H1 (cell line): Measurements from ENCODE around the gene PPP1R13B. TPM values are rescaled to one million over a fixed set of nuclear protein-coding genes. Genes with fewer than 3 reads are reported as not detected.

Experiments used
- CTCF ChIA-PET: fragments of 300-600 bp; sonication (Branson Sonifier 250); formaldehyde crosslinking; loops from one replicate; lab custom pipeline; 2021; ENCODE audit not compliant: partially characterized antibody; lab: Charles Lee
- POLR2A ChIA-PET: fragments of 300-600 bp; sonication (Branson Sonifier 250); formaldehyde crosslinking; loops from one replicate; lab custom pipeline; 2021; ENCODE audit warnings: inconsistent platforms; ENCODE audit not compliant: partially characterized antibody; lab: Charles Lee
- DNase-seq, 2 experiments: peaks; one replicate each; pipeline versions ENCODE4 v3.0.0 to v3.0.0-alpha.2; 2010 to 2022; ENCODE audit warnings: low spot score in 2 of 2, low read depth in 1 of 2, mixed read lengths in 1 of 2
- FAIRE-seq: peaks from 2 replicates; lab custom pipeline; 2011; peaks lifted over from hg19 to GRCh38; lab: Jason Lieb, UNC
- H2AFZ ChIP-seq: 2 replicates; pipeline ENCODE4 v1.8.1; 2012; ENCODE audit warnings: low read length, inconsistent platforms
- H2AK5ac ChIP-seq: 2 replicates; pipeline ENCODE4 v1.6.1; 2013; ENCODE audit warnings: low read depth, low read length
- H2BK120ac ChIP-seq: replicated peaks from 2 replicates; pipeline ENCODE3; 2013; ENCODE audit warnings: low read depth, low read length, inconsistent platforms
- H2BK12ac ChIP-seq: 2 replicates; pipeline ENCODE4 v1.6.1; 2013; ENCODE audit warnings: low read depth, low read length
- H2BK15ac ChIP-seq: 2 replicates; pipeline ENCODE4 v1.6.1; 2013; ENCODE audit warnings: low read length
- H2BK20ac ChIP-seq: 2 replicates; pipeline ENCODE4 v1.6.1; 2013; ENCODE audit warnings: low read length
- H2BK5ac ChIP-seq: 2 replicates; pipeline ENCODE4 v1.6.1; 2013; ENCODE audit warnings: low read depth, low read length
- H3K14ac ChIP-seq: 2 replicates; pipeline ENCODE4 v1.6.1; 2013; ENCODE audit warnings: inconsistent platforms; ENCODE audit not compliant: insufficient read length
- H3K18ac ChIP-seq: 2 replicates; pipeline ENCODE4 v1.6.1; 2013; ENCODE audit warnings: low read length; ENCODE audit errors: extremely low read depth
- H3K23ac ChIP-seq: 2 replicates; pipeline ENCODE4 v1.6.1; 2013; ENCODE audit warnings: inconsistent platforms; ENCODE audit not compliant: insufficient read length
- H3K23me2 ChIP-seq: 2 replicates; pipeline ENCODE4 v1.6.1; 2013; ENCODE audit warnings: low read depth, low read length
- H3K27ac ChIP-seq: 2 replicates; pipeline ENCODE4 v1.6.1; 2011; ENCODE audit warnings: low read depth, low read length, inconsistent platforms
- H3K27me3 ChIP-seq, 4 experiments: replicated peaks in 1 of 4; 1 replicate in 1 of 4; 2 replicates in 3 of 4; pipeline versions ENCODE4 v1.6.1 to v1.8.1; 2011 to 2013; ENCODE audit warnings: low read length in 3 of 4, mild to moderate bottlenecking in 3 of 4, inconsistent platforms in 2 of 4, mixed read lengths in 2 of 4, moderate library complexity in 1 of 4; ENCODE audit not compliant: control insufficient read depth in 3 of 4, insufficient read depth in 3 of 4; ENCODE audit errors: extremely low read depth in 1 of 4
- H3K36me3 ChIP-seq, 4 experiments: 2 replicates each; pipeline versions ENCODE4 v1.6.1 to v1.8.1; 2011 to 2013; ENCODE audit warnings: mild to moderate bottlenecking in 4 of 4, low read length in 3 of 4, moderate library complexity in 2 of 4, control low read depth in 1 of 4, inconsistent platforms in 1 of 4; ENCODE audit not compliant: insufficient read depth in 4 of 4, control insufficient read depth in 2 of 4
- H3K4ac ChIP-seq: replicated peaks from 2 replicates; pipeline ENCODE3; 2013; ENCODE audit warnings: low read length, low read depth, mixed read lengths, inconsistent platforms; ENCODE audit not compliant: insufficient read length
- H3K4me1 ChIP-seq, 4 experiments: replicated peaks in 1 of 4; 1 replicate in 1 of 4; 2 replicates in 3 of 4; pipeline versions ENCODE4 v1.6.1 to v1.8.1; 2011 to 2013; ENCODE audit warnings: low read length in 3 of 4, inconsistent platforms in 2 of 4, mixed read lengths in 1 of 4; ENCODE audit not compliant: insufficient read depth in 4 of 4, control insufficient read depth in 3 of 4
- H3K4me2 ChIP-seq, 2 experiments: 2 replicates each; pipeline versions ENCODE4 v1.6.1 to v1.8.1; 2011 to 2013; ENCODE audit warnings: low read depth in 2 of 2, low read length in 2 of 2, control low read depth in 1 of 2, inconsistent platforms in 1 of 2, mild to moderate bottlenecking in 1 of 2; ENCODE audit not compliant: insufficient read depth in 1 of 2
- H3K4me3 ChIP-seq, 4 experiments: fragments of 200-600, 300-600 bp in 1 of 4; sonication (generic), shearing (Covaris generic), sonication (Bioruptor Twin) in 1 of 4; 2 replicates each; pipeline versions ENCODE4 v1.5.1 to v1.8.1; 2011 to 2016; ENCODE audit warnings: low read length in 4 of 4, low read depth in 3 of 4, control low read depth in 2 of 4, inconsistent platforms in 2 of 4, mild to moderate bottlenecking in 2 of 4, mixed read lengths in 1 of 4, moderate library complexity in 1 of 4; ENCODE audit not compliant: insufficient read depth in 2 of 4; ENCODE audit errors: extremely low read depth in 1 of 4
- H3K56ac ChIP-seq: replicated peaks from 2 replicates; pipeline ENCODE3; 2013; ENCODE audit warnings: low read depth, mild to moderate bottlenecking, mixed read lengths, low read length, inconsistent platforms; ENCODE audit not compliant: insufficient read length
- H3K79me1 ChIP-seq: 2 replicates; pipeline ENCODE4 v1.6.1; 2013; ENCODE audit warnings: low read depth, low read length, control low read depth
- H3K79me2 ChIP-seq, 2 experiments: 2 replicates each; pipeline versions ENCODE4 v1.6.1 to v1.8.1; 2012 to 2013; ENCODE audit warnings: low read length in 2 of 2, mild to moderate bottlenecking in 2 of 2, inconsistent platforms in 1 of 2; ENCODE audit not compliant: insufficient read depth in 2 of 2, control insufficient read depth in 1 of 2
- H3K9ac ChIP-seq, 4 experiments: replicated peaks in 1 of 4; 1 replicate in 1 of 4; 2 replicates in 3 of 4; pipeline versions ENCODE4 v1.6.1 to v1.8.1; 2011 to 2013; ENCODE audit warnings: low read depth in 3 of 4, low read length in 3 of 4, control low read depth in 2 of 4, mild to moderate bottlenecking in 2 of 4, moderate library complexity in 2 of 4, inconsistent platforms in 1 of 4; ENCODE audit errors: extremely low read depth in 1 of 4
- H3K9me3 ChIP-seq, 2 experiments: 2 replicates each; pipeline versions ENCODE4 v1.6.1 to v1.8.1; 2012 to 2013; ENCODE audit warnings: mild to moderate bottlenecking in 2 of 2, moderate library complexity in 2 of 2, control low read depth in 1 of 2, inconsistent platforms in 1 of 2, low read depth in 1 of 2, low read length in 1 of 2, mixed read lengths in 1 of 2; ENCODE audit not compliant: insufficient read depth in 2 of 2
- H4K20me1 ChIP-seq, 2 experiments: replicated peaks in 1 of 2; 2 replicates each; pipeline versions ENCODE3 to v1.8.1; 2011 to 2013; ENCODE audit warnings: inconsistent platforms in 2 of 2, low read length in 2 of 2, mild to moderate bottlenecking in 1 of 2; ENCODE audit not compliant: insufficient read depth in 2 of 2, control insufficient read depth in 1 of 2
- H4K5ac ChIP-seq: 2 replicates; pipeline ENCODE4 v1.6.1; 2013; ENCODE audit warnings: low read length, low read depth, mixed read lengths, inconsistent platforms; ENCODE audit not compliant: insufficient read length
- H4K8ac ChIP-seq: 2 replicates; pipeline ENCODE4 v1.8.0; 2013; ENCODE audit warnings: mild to moderate bottlenecking, moderate library complexity, low read length, inconsistent platforms; ENCODE audit not compliant: insufficient read depth; ENCODE audit errors: extremely low read depth
- H4K91ac ChIP-seq: replicated peaks from 2 replicates; pipeline ENCODE3; 2013; ENCODE audit warnings: low read length, mixed read lengths, inconsistent platforms; ENCODE audit not compliant: insufficient read length
- CBX8 ChIP-seq: fragments of 300-800, 300-1000 bp; sonication (generic); IDR thresholded peaks from 2 replicates; pipeline ENCODE4 v1.7.1; 2016; ENCODE audit warnings: low read depth, low read length, borderline replicate concordance
- CREB1 ChIP-seq: IDR thresholded peaks from 2 replicates; pipeline ENCODE4 v1.6.1; 2012; ENCODE audit warnings: inconsistent platforms
- JUN ChIP-seq: IDR thresholded peaks from 2 replicates; pipeline ENCODE4 v1.6.1; 2011; ENCODE audit warnings: low read depth, mild to moderate bottlenecking, improper control_type of control experiment, low read length
- KDM1A ChIP-seq: fragments of 200-600, 300-600 bp; sonication (generic); IDR thresholded peaks from 2 replicates; pipeline ENCODE4 v1.7.1; 2016; ENCODE audit warnings: mild to moderate bottlenecking, low read length, borderline replicate concordance
- POLR2A ChIP-seq, 2 experiments: IDR thresholded peaks; 1 replicate in 1 of 2; 2 replicates in 1 of 2; pipeline ENCODE4 v1.6.1; 2011; ENCODE audit warnings: low read depth in 2 of 2, low read length in 2 of 2, mild to moderate bottlenecking in 2 of 2; ENCODE audit errors: control extremely low read depth in 1 of 2
- POU5F1 ChIP-seq: IDR thresholded peaks from 2 replicates; pipeline ENCODE4 v1.6.1; 2011; ENCODE audit warnings: low read depth, mild to moderate bottlenecking, low read length, moderate library complexity
- SP1 ChIP-seq: IDR thresholded peaks from 2 replicates; pipeline ENCODE4 v1.6.1; 2011; ENCODE audit warnings: low read depth, low read length
- polyA plus RNA-seq, 7 experiments: library from polyadenylated mRNA; depleted of rRNA in 3 of 7; stranded (reverse) in 5 of 7; unstranded in 2 of 7; fragments of >200 nt in 5 of 7; fragments of 200-250 nt in 2 of 7; gene quantifications; 1 replicate in 5 of 7; 2 replicates in 1 of 7; 4 replicates in 1 of 7; pipeline versions ENCODE4 v1.2.1 to v1.2.3, GENCODE V29; 2011 to 2013; ENCODE audit warnings: missing spikeins in 2 of 7, mixed read lengths in 2 of 7
- total RNA-seq: library from RNA; stranded (reverse); fragmentation: NEBNext Ultra II Directional; extraction: Animal tissue kit (Norgen Biotek cat#: 25700); gene quantifications from 2 replicates; pipeline ENCODE4 v1.2.1, GENCODE V29; 2021
- TF ChIP-seq, protein P1 (sequence below): IDR thresholded peaks from 2 replicates; pipeline ENCODE4 v1.6.1; 2012; ENCODE audit warnings: low read length, inconsistent platforms
- TF ChIP-seq, protein P2 (sequence below): IDR thresholded peaks from 2 replicates; pipeline ENCODE4 v1.6.1; 2012; ENCODE audit warnings: inconsistent platforms
- TF ChIP-seq, protein P3 (sequence below): IDR thresholded peaks from 2 replicates; pipeline ENCODE4 v1.6.1; 2011; ENCODE audit warnings: low read length, improper control_type of control experiment

Gene PPP1R13B
- total and polyA plus RNA-seq, 2 of the 8 experiments (the other 6 are each of a cell fraction or from before 2014, with no cell fraction given), result 2.6 to 8.9 TPM

DNA sequence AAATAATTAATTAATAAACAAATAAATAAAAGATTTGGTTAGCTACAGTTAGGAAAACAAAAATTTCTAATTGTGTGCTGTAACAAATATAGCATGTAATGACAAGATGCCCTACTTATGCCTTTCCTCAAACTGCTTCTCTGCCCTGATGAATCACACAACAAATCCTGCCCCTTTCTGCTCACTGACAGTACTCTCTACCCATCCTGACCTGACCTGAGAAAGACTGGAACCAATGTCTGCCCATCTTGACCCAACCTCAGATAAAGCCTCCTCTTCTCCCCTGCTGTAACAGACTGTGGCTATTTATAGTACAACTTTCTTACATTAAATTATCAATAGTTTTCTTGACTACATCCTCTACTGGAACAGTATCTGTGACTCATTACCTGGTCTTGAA lies 43.7 kb downstream of the PPP1R13B start:
- Histone ChIP-seq H2BK20ac (no peak overlapping the region), H3K23ac (no peak overlapping the region), H2BK120ac (no peak overlapping the region), H3K23me2 (no peaks in the 10 kb centered on the region), H4K8ac (no peak overlapping the region), H3K9me3 (no peaks in the 10 kb centered on the region), H2BK5ac (no peak overlapping the region), H4K91ac (no peak overlapping the region)
- no peak for TF ChIP-seq CBX8
- TF ChIP-seq POLR2A (IDR thresholded peaks at IDR 0.05; ENCODE audit: control extremely low read depth in 1 of 2, low read depth in 2 of 2, low read length in 2 of 2), result no peak
- TF ChIP-seq, protein P1, sequence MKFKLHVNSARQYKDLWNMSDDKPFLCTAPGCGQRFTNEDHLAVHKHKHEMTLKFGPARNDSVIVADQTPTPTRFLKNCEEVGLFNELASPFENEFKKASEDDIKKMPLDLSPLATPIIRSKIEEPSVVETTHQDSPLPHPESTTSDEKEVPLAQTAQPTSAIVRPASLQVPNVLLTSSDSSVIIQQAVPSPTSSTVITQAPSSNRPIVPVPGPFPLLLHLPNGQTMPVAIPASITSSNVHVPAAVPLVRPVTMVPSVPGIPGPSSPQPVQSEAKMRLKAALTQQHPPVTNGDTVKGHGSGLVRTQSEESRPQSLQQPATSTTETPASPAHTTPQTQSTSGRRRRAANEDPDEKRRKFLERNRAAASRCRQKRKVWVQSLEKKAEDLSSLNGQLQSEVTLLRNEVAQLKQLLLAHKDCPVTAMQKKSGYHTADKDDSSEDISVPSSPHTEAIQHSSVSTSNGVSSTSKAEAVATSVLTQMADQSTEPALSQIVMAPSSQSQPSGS, result no peak
- no peak for TF ChIP-seq CREB1
- TF ChIP-seq SP1, result no peak
- TF ChIP-seq KDM1A, result no peak
- TF ChIP-seq, protein P2, sequence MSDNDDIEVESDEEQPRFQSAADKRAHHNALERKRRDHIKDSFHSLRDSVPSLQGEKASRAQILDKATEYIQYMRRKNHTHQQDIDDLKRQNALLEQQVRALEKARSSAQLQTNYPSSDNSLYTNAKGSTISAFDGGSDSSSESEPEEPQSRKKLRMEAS, result no peak
- no peak for TF ChIP-seq JUN
- TF ChIP-seq, protein P3, sequence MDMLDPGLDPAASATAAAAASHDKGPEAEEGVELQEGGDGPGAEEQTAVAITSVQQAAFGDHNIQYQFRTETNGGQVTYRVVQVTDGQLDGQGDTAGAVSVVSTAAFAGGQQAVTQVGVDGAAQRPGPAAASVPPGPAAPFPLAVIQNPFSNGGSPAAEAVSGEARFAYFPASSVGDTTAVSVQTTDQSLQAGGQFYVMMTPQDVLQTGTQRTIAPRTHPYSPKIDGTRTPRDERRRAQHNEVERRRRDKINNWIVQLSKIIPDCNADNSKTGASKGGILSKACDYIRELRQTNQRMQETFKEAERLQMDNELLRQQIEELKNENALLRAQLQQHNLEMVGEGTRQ, result no peak
- TF ChIP-seq POU5F1, result no peak
- TF ChIP-seq, all 59 proteins: peak for 0
- H3K36me3 ChIP-seq, result no peaks in the 10 kb centered on the region
- no peak overlapping the region for H3K4me3 ChIP-seq
- H4K20me1 ChIP-seq, result no peaks in the 10 kb centered on the region
- FAIRE-seq, result no peak
- no peak overlapping the region for H2BK15ac ChIP-seq
- H3K4me1 ChIP-seq, result peaks cover 0 to 5% (median 2%) of the 10 kb centered on the region in 4 experiments; a peak in 2 of 7 replicates
- no peak overlapping the region for H3K4me2 ChIP-seq
- no peak overlapping the region for H2AFZ ChIP-seq
- no peak overlapping the region for H3K4ac ChIP-seq
- H4K5ac ChIP-seq, result no peak overlapping the region
- H3K9ac ChIP-seq, result no peak overlapping the region
- CTCF ChIA-PET, result interaction anchor here (1.1 to 9.5 kb wide), 4 partner anchors 8 to 105 kb away, joined by 3 to 180 read pairs (median 12); no protein-coding TSS in a partner anchor
- POLR2A ChIA-PET, result interaction anchor here (0.6 kb wide), 1 partner anchor 836 kb away, joined by 3 read pairs; no protein-coding TSS in a partner anchor
- no peaks in the 10 kb centered on the region; a peak in 1 of 4 replicates for H3K79me2 ChIP-seq
- H3K14ac ChIP-seq, result no peak overlapping the region
- no peak for DNase-seq
- no peak overlapping the region for H3K56ac ChIP-seq
- no peak overlapping the region for H2AK5ac ChIP-seq
- no peak overlapping the region for H2BK12ac ChIP-seq
- no peak overlapping the region for H3K18ac ChIP-seq
- no peak overlapping the region for H3K27ac ChIP-seq
- no peaks in the 10 kb centered on the region for H3K27me3 ChIP-seq
- no peaks in the 10 kb centered on the region for H3K79me1 ChIP-seq
